ENCODE results near the gene NCR3LG1. TPM values are rescaled to one million over a fixed set of nuclear protein-coding genes. Genes with fewer than 3 reads are reported as not detected.

Gene NCR3LG1
- total and polyA plus RNA-seq, 2 of the 8 experiments (the other 6 are each of a cell fraction or from before 2014, with no cell fraction given) = 0.68 to 1.9 TPM

DNA sequence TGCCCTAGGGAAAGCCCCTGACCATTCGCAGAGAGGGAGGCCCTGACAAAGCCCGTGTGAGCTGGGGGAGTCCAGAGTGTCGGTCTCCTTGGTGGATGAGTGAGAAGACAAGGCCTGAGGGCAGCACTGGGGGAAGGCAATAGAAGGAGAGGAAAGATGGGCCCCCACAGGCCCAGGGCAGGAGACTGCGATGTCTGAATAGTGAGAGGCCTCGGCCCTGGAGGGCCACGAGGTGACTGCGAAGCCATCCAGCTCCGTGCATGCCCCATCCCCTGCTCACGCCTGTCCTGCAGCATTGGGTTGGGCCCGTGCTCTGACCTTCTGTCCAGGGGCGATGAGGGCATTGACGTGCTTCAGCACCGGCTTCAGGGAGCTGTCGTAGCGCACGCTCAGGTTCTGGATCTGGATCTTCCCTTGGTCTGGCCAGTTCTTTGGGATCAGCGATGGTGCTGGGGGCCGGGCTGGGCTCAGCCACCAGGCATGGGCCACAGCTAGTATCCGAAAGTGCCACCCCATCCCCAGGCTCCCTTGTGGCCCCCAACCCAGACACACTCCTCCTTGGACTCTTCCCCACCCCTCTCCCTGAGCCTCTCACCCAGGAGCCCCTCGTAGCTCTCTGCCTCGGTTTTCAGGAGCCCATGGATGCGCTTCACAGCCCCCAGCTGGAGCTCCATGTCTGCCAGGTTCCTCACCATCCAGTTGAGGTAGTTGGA, 45.2 kb downstream of the NCR3LG1 start:
- H3K23ac ChIP-seq (ENCODE audit: insufficient read length) = no peak overlapping the region
- no peak overlapping the region for H2BK120ac ChIP-seq (replicated peaks; ENCODE audit: low read depth, low read length)
- ChIA-PET CTCF (ENCODE audit: partially characterized antibody) (interaction anchor here (0.7 to 38.8 kb wide), 10 partner anchors 9 to 238 kb away, joined by 3 to 1414 read pairs (median 8); no protein-coding TSS in a partner anchor), POLR2A (ENCODE audit: partially characterized antibody) (interaction anchor here (1.1 kb wide), 1 partner anchor 43 kb away, joined by 4 read pairs; no protein-coding TSS in a partner anchor)
- H3K4me1 ChIP-seq (replicated peaks in 1 of 4; ENCODE audit: control insufficient read depth in 3 of 4, insufficient read depth in 4 of 4, low read length in 3 of 4) = no peaks in the 10 kb centered on the region; a peak in 1 of 7 replicates
- H3K79me2 ChIP-seq (ENCODE audit: control insufficient read depth in 1 of 2, insufficient read depth in 2 of 2, low read length in 2 of 2) = no peaks in the 10 kb centered on the region
- H3K27ac ChIP-seq (ENCODE audit: low read depth, low read length) = no peak overlapping the region
- no peaks in the 10 kb centered on the region for H3K9me3 ChIP-seq (ENCODE audit: insufficient read depth in 2 of 2, low read depth in 1 of 2, low read length in 1 of 2)
- FAIRE-seq = no peak
- H2BK20ac ChIP-seq (ENCODE audit: low read length) = no peak overlapping the region
- no peak for DNase-seq (ENCODE audit: low read depth in 1 of 2, low spot score in 2 of 2)
- no peak overlapping the region for H3K4me3 ChIP-seq (ENCODE audit: extremely low read depth in 1 of 4, insufficient read depth in 2 of 4, low read depth in 3 of 4, low read length in 4 of 4)
- H3K9ac ChIP-seq (replicated peaks in 1 of 4; ENCODE audit: extremely low read depth in 1 of 4, low read depth in 3 of 4, low read length in 3 of 4) = no peak overlapping the region
- no peak overlapping the region for H2BK15ac ChIP-seq (ENCODE audit: low read length)
- no peak overlapping the region for H3K14ac ChIP-seq (ENCODE audit: insufficient read length)
- H2AK5ac ChIP-seq (ENCODE audit: low read depth, low read length) = no peak overlapping the region
- no peak overlapping the region for H4K5ac ChIP-seq (ENCODE audit: insufficient read length, low read depth, low read length)
- no peak overlapping the region for H2AFZ ChIP-seq (ENCODE audit: low read length)
- peaks cover 0 to 1% of the 10 kb centered on the region in 2 experiments for H4K20me1 ChIP-seq (replicated peaks in 1 of 2; ENCODE audit: control insufficient read depth in 1 of 2, insufficient read depth in 2 of 2, low read length in 2 of 2)
- H2BK12ac ChIP-seq (ENCODE audit: low read depth, low read length) = no peak overlapping the region
- H3K4ac ChIP-seq (replicated peaks; ENCODE audit: insufficient read length, low read depth, low read length) = no peak overlapping the region
- no peaks in the 10 kb centered on the region for H3K27me3 ChIP-seq (replicated peaks in 1 of 4; ENCODE audit: control insufficient read depth in 3 of 4, extremely low read depth in 1 of 4, insufficient read depth in 3 of 4, low read length in 3 of 4)
- no peak overlapping the region for H3K56ac ChIP-seq (replicated peaks; ENCODE audit: insufficient read length, low read depth, low read length)
- H4K8ac ChIP-seq (ENCODE audit: extremely low read depth, insufficient read depth, low read length) = no peak overlapping the region; the same call in 1 of the 2 replicates
- no peak overlapping the region for H3K4me2 ChIP-seq (ENCODE audit: insufficient read depth in 1 of 2, low read depth in 2 of 2, low read length in 2 of 2)
- no peak overlapping the region; the same call in 1 of the 2 replicates for H2BK5ac ChIP-seq (ENCODE audit: low read depth, low read length)
- H3K18ac ChIP-seq (ENCODE audit: extremely low read depth, low read length) = no peak overlapping the region
- TF ChIP-seq EZH2 (IDR thresholded peaks at IDR 0.05; ENCODE audit: low read depth, low read length, severe bottlenecking) (no peak), ASH2L (IDR thresholded peaks at IDR 0.05; ENCODE audit: low read length) (no peak), JUND (IDR thresholded peaks at IDR 0.05; ENCODE audit: low read length) (no peak), CBX5 (IDR thresholded peaks at IDR 0.05; ENCODE audit: low read depth, low read length) (no peak)
- H3K36me3 ChIP-seq (ENCODE audit: control insufficient read depth in 2 of 4, insufficient read depth in 4 of 4, low read length in 3 of 4) = no peaks in the 10 kb centered on the region
- WGBS, 2 experiments (ENCODE audit: extremely low coverage in 1 of 2, insufficient coverage in 1 of 2, insufficient read length in 1 of 2, insufficient replicate concordance in 2 of 2, low coverage in 1 of 2, low lambda C conversion rate in 2 of 2, missing lambda C conversion rate in 1 of 2) = 88% methylated on average over 21 of the region's 22 CpGs; no CpG with 5 or more reads in 1 of the 2 experiments
- no peak overlapping the region for H4K91ac ChIP-seq (replicated peaks; ENCODE audit: insufficient read length, low read length)
- no peaks in the 10 kb centered on the region for H3K79me1 ChIP-seq (ENCODE audit: low read depth, low read length)
- H3K23me2 ChIP-seq (ENCODE audit: low read depth, low read length) = no peaks in the 10 kb centered on the region

Measured in H1 (cell line).